ENCODE results near the gene PKIG.
"Not testable (repeated sequence)": the region's sequence is repeated elsewhere in the genome, so short reads cannot be mapped to it uniquely, and the experiment has no call there.

The PKIG gene

DNA sequence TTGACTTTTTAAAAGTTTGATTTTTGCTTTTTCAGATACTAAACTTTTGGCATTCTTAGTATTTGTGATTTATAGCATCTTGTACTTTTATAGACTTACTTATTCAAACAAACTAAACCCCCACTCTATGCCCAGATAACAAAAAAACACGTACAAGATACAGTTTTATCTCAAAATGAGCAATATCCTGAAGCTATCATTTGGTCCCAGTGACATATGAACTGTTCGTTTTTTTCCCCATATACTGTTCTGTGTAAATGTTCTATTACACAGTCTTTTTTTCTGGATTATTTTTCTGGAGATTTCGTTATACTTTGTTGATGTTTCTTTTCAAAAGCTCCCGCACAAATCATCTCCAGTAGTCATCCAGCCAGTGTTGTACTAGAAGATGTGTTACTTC is 33.3 kb upstream of the PKIG start:
- H3K4me3 ChIP-seq (ENCODE audit: low read length), result no peak overlapping the region
- peaks cover 13% of the 10 kb centered on the region; the same call in 1 of the 2 replicates for H3K4me1 ChIP-seq (ENCODE audit: insufficient read depth, low read length)
- H3K36me3 ChIP-seq (ENCODE audit: insufficient read depth, low read length), result no peaks in the 10 kb centered on the region
- H3K27ac ChIP-seq (ENCODE audit: low read depth, low read length), result no peak overlapping the region
- no peaks in the 10 kb centered on the region for H3K9me3 ChIP-seq (ENCODE audit: insufficient read depth, low read depth, low read length)
- 98% methylated on average over 3 of the region's 4 CpGs for WGBS
- H3K27me3 ChIP-seq (ENCODE audit: insufficient read depth, low read length), result no peaks in the 10 kb centered on the region
- H3K9ac ChIP-seq (ENCODE audit: low read depth, low read length), result no peak overlapping the region

DNA sequence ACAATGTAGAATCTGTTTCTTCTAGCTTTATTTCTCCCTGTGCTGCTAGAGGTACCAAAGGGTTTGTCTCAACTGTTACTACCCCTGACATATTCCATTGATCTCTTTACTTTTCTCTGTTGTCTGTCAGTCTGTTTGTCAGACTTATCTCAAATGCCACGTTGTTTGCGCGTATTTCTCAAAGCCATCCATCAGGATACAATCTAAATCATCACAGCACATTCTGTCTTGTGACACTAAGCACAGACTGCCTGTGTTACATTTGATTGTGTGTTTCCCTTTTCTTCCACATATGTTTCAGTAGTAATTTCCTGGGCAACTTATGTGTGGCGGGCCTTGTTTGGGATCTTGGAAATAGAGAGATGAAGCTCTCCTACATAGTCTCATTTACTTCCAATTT is 30.3 kb upstream of the PKIG start:
- Histone ChIP-seq H3K4me1 (ENCODE audit: insufficient read depth, low read length) (peaks cover 17% of the 10 kb centered on the region; the same call in 1 of the 2 replicates), H3K36me3 (ENCODE audit: insufficient read depth, low read length) (no peaks in the 10 kb centered on the region), H3K9me3 (ENCODE audit: insufficient read depth, low read depth, low read length) (no peaks in the 10 kb centered on the region), H3K4me3 (ENCODE audit: low read length) (no peak overlapping the region), H3K9ac (ENCODE audit: low read depth, low read length) (no peak overlapping the region), H3K27ac (ENCODE audit: low read depth, low read length) (no peak overlapping the region), H3K27me3 (ENCODE audit: insufficient read depth, low read length) (no peaks in the 10 kb centered on the region)
- 91% methylated on average over 3 of the region's 4 CpGs for WGBS

DNA sequence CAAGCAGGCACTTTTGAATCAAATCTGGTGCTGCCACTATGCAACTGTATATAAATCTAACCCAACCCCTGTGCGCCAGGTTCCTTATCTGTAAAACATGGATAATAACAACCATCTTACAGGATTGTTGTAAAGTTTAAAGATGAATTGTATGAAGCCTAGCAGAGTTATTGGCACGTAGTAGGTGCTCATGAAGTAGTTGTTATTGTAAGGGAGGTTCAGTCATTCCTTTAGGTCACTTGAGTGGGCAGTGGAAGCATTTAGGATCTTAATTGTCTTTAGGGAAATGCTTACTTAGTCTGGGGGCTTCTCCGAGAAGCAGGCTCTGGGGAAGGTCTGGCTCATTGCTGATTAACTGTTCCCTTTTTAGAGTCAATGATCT is 29.8 kb upstream of the PKIG start:
- no peak overlapping the region for H3K27ac ChIP-seq (ENCODE audit: low read depth, low read length)
- H3K9ac ChIP-seq (ENCODE audit: low read depth, low read length), result no peak overlapping the region
- H3K4me3 ChIP-seq (ENCODE audit: low read length), result no peak overlapping the region

DNA sequence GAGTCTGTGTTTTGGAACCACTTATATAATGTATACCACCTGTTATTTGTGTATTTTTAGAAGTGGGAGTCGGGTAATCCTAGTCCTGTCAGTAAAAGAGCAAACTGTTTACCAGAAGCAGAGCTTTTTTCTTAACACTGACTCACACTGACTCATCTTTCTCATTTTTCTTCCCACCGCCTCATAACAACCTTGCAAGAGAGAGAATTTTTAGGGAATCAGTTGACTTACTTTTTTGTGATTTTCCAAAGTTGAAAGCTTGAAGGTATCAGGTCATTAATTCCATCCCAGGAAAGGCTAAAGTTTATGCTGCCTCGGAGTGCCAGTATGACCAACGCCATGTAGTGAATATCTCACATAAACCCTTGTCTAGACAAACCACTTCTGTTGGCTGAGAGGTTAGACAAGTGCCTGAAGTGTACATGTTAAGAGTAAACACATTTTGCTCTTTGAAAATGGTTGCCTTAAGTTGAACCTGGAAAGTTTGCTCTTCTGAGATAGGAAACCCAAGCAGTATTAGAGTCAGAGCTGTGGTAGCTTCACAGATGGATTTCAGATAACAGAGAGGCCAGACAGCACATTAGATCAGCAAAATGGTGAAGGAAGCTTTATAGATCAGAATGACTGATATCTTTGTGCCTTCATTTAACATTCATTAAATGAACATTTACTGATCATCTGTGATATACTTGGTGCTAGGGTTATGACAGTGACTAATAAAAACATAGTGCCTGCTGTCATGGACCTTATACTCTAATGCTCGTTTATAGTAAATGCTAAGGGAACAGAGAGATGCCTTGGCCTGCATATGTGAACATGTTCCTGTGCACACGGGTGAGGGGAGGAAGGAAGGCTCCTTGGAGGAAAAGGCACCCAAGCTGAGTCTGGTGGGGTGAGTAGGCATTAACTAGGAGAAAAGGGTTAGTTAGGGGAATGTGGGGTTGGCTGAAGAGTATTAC is 29.1 kb upstream of the PKIG start:
- Histone ChIP-seq H3K4me3 (ENCODE audit: low read length) (no peak overlapping the region), H3K36me3 (ENCODE audit: insufficient read depth, low read length) (no peaks in the 10 kb centered on the region), H3K4me1 (ENCODE audit: insufficient read depth, low read length) (peaks cover 13% of the 10 kb centered on the region; the same call in 1 of the 2 replicates), H3K27me3 (ENCODE audit: insufficient read depth, low read length) (no peaks in the 10 kb centered on the region), H3K9ac (ENCODE audit: low read depth, low read length) (no peak overlapping the region), H3K9me3 (ENCODE audit: insufficient read depth, low read depth, low read length) (no peaks in the 10 kb centered on the region), H3K27ac (ENCODE audit: low read depth, low read length) (0 out of 2 replicates have a peak overlapping the region, but pooled peaks have one; percentile 0)
- WGBS, result 77% methylated on average over 5 of the region's 6 CpGs

More for the DNA sequence above, 29.8 kb upstream of the PKIG start:
- Histone ChIP-seq H3K36me3 (ENCODE audit: insufficient read depth, low read length) (no peaks in the 10 kb centered on the region), H3K27me3 (ENCODE audit: insufficient read depth, low read length) (no peaks in the 10 kb centered on the region), H3K4me1 (ENCODE audit: insufficient read depth, low read length) (peaks cover 17% of the 10 kb centered on the region; the same call in 1 of the 2 replicates), H3K9me3 (ENCODE audit: insufficient read depth, low read depth, low read length) (no peaks in the 10 kb centered on the region)
- 90% methylated on average over 2 of the region's 3 CpGs for WGBS

DNA sequence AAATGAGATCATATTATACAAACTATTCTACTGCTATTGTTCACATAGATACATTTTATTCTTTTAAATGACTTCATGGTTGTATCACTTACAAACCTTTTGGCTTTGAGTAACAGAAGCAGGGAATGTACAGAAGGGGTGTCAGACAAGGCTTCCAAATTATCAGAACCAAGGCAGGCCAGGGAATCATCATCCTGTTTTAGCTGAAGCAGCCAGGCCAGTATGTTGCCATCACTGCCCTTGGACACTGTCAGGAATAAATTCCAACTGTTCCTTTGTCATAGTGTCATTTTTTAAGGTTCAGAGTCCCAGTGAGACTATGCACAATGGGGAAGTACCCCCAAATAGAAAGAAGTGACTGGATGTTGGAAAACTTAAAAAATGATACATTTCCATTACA is 23.1 kb upstream of the PKIG start:
- no peaks in the 10 kb centered on the region for H3K27me3 ChIP-seq (ENCODE audit: insufficient read depth, low read length)
- H3K36me3 ChIP-seq (ENCODE audit: insufficient read depth, low read length), result no peaks in the 10 kb centered on the region
- H3K27ac ChIP-seq (ENCODE audit: low read depth, low read length), result no peak overlapping the region
- H3K9ac ChIP-seq (ENCODE audit: low read depth, low read length), result no peak overlapping the region
- H3K4me1 ChIP-seq (ENCODE audit: insufficient read depth, low read length), result peaks cover 3% of the 10 kb centered on the region; the same call in 1 of the 2 replicates
- H3K4me3 ChIP-seq (ENCODE audit: low read length), result no peak overlapping the region
- no peaks in the 10 kb centered on the region for H3K9me3 ChIP-seq (ENCODE audit: insufficient read depth, low read depth, low read length)

DNA sequence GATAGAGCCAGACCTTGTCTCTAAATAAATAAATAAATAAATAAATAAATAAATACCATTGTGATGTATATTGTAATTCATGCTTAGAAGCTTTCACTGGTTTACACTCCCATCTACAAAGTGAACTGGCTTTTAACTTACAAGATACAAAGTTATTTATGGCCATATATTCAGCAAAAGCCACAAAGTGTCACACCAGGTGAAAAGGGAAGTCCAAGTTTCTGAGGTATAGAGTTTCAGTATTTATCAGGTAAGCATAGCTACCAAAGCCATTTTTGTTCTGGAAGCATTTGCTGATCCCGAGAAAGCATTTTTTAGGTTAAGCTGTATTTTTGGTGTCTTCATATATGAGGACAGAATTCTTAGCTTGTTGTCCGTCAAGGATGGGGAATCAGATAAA is 22.1 kb upstream of the PKIG start:
- no peak overlapping the region for H3K27ac ChIP-seq (ENCODE audit: low read depth, low read length)
- no peak overlapping the region for H3K9ac ChIP-seq (ENCODE audit: low read depth, low read length)
- no peaks in the 10 kb centered on the region for H3K36me3 ChIP-seq (ENCODE audit: insufficient read depth, low read length)
- H3K4me1 ChIP-seq (ENCODE audit: insufficient read depth, low read length), result no peaks in the 10 kb centered on the region
- WGBS, result 93% methylated on average over 2 of the region's 2 CpGs
- H3K9me3 ChIP-seq (ENCODE audit: insufficient read depth, low read depth, low read length), result no peaks in the 10 kb centered on the region
- no peak overlapping the region for H3K4me3 ChIP-seq (ENCODE audit: low read length)
- no peaks in the 10 kb centered on the region for H3K27me3 ChIP-seq (ENCODE audit: insufficient read depth, low read length)

DNA sequence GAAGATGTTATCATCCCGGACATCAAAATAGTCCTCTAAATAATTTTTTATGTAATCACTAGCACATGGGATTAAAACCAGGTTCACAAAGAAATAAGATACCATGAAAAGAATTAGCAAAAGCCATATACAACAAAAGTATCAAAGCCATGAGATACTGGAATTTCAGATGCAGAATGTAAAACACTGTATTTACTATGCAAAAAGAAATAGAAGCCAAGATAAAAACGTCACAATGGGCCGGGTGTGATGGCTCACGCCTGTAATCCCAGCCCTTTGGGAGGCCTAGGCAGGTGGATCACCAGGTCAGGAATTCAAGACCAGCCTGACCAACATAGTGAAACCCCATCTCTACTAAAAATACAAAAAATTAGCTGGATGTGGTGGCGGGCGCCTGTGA is 21.6 kb upstream of the PKIG start:
- H3K9ac ChIP-seq (ENCODE audit: low read depth, low read length); H3K9me3 ChIP-seq (ENCODE audit: insufficient read depth, low read depth, low read length); H3K4me1 ChIP-seq (ENCODE audit: insufficient read depth, low read length); H3K36me3 ChIP-seq (ENCODE audit: insufficient read depth, low read length); H3K27ac ChIP-seq (ENCODE audit: low read depth, low read length); H3K4me3 ChIP-seq (ENCODE audit: low read length); H3K27me3 ChIP-seq (ENCODE audit: insufficient read depth, low read length): not testable (repeated sequence)
- 90% methylated on average over 6 of the region's 6 CpGs for WGBS

DNA sequence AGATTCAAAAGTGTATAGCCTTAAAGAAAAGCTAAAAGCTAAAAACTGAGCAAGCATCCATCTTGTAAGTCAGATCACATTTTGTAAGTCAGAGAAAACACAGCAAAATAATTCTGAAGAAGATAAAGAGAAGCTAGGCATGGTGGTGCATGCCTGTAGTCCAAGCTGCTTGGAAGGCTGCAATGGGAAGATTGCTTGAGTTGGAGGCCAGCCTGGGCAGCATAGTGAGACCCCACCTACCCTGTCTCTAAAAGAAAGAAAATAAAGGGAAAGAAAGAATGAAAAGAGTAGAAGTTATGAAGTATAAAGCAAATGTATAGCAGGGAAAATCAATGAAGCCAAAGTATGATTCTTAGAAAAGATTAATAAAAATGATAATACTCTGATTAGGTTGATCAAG is 20.5 kb upstream of the PKIG start:
- no peak overlapping the region for H3K27ac ChIP-seq (ENCODE audit: low read depth, low read length)
- H3K27me3 ChIP-seq (ENCODE audit: insufficient read depth, low read length), result no peaks in the 10 kb centered on the region
- no peaks in the 10 kb centered on the region for H3K9me3 ChIP-seq (ENCODE audit: insufficient read depth, low read depth, low read length)

DNA sequence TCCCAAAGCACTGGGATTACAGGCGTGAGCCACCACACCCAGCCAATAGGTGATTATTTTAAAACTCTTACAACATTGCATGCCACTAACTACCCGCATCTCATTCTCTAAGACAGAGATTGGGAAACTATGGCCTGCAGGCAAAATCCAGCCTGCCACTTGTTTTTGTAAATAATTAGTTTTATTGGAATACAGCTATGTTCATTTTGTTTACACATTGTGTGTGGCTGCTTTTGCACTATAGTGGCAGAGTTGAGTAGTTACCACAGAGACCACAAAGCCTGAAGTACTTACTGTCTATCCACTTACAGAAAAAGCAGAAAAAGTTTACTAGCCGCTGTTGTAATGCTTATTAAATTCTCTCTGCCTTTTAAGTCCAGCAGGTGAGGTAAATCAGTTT is 16.4 kb upstream of the PKIG start:
- H3K36me3 ChIP-seq (ENCODE audit: insufficient read depth, low read length), result no peaks in the 10 kb centered on the region
- 98% methylated on average over 3 of the region's 3 CpGs for WGBS
- H3K4me3 ChIP-seq (ENCODE audit: low read length), result no peak overlapping the region
- H3K27ac ChIP-seq (ENCODE audit: low read depth, low read length), result no peak overlapping the region
- no peaks in the 10 kb centered on the region for H3K9me3 ChIP-seq (ENCODE audit: insufficient read depth, low read depth, low read length)
- H3K9ac ChIP-seq (ENCODE audit: low read depth, low read length), result no peak overlapping the region
- no peaks in the 10 kb centered on the region for H3K27me3 ChIP-seq (ENCODE audit: insufficient read depth, low read length)
- H3K4me1 ChIP-seq (ENCODE audit: insufficient read depth, low read length), result no peaks in the 10 kb centered on the region

More for the DNA sequence above, 20.5 kb upstream of the PKIG start:
- no peak overlapping the region for H3K4me3 ChIP-seq (ENCODE audit: low read length)
- no peaks in the 10 kb centered on the region for H3K4me1 ChIP-seq (ENCODE audit: insufficient read depth, low read length)
- no peaks in the 10 kb centered on the region for H3K36me3 ChIP-seq (ENCODE audit: insufficient read depth, low read length)
- H3K9ac ChIP-seq (ENCODE audit: low read depth, low read length), result no peak overlapping the region

DNA sequence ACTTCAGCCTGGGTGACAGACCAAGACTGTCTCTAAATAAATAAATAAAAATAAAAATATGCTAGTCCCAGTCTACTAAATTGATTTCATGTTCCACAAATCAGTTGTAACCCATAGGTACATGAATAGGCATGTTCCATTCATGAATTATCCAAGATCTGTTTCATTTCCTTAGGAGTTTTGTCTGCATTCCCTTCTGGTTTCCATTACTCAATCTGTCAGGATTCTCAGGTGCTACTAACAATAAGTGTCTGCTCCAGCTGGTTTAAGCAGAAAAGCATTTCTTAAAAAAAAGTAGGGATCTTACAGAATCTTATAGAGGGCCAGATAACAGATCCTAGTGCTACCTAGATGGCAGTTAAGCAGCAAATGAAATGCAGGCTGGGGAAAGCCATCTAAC is 15.6 kb upstream of the PKIG start:
- Histone ChIP-seq H3K4me1 (ENCODE audit: insufficient read depth, low read length) (no peaks in the 10 kb centered on the region), H3K4me3 (ENCODE audit: low read length) (no peak overlapping the region), H3K36me3 (ENCODE audit: insufficient read depth, low read length) (no peaks in the 10 kb centered on the region), H3K27me3 (ENCODE audit: insufficient read depth, low read length) (no peaks in the 10 kb centered on the region), H3K27ac (ENCODE audit: low read depth, low read length) (no peak overlapping the region), H3K9me3 (ENCODE audit: insufficient read depth, low read depth, low read length) (no peaks in the 10 kb centered on the region), H3K9ac (ENCODE audit: low read depth, low read length) (no peak overlapping the region)

DNA sequence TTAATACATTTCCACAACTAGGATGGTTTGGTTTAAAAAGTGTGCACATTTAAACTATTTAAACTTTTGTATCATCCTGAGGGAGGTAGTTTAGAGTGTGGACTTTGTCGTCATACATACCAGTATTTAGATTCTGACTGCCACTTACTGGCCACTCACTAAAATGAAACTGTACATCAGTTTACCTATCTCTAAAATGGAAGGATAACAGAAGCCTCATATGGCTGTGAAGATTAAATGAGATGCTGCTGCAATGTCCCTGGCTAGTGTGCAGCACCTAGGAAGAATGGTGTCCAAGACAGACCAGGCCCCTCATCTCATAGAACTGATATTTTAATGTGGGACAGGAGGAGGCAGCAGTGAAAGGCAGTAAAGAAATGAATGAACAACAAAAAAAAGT is 12.0 kb upstream of the PKIG start:
- H3K4me1 ChIP-seq (ENCODE audit: insufficient read depth, low read length), result no peaks in the 10 kb centered on the region
- H3K36me3 ChIP-seq (ENCODE audit: insufficient read depth, low read length), result no peaks in the 10 kb centered on the region
- no peak overlapping the region for H3K9ac ChIP-seq (ENCODE audit: low read depth, low read length)
- no CpG with 5 or more reads among the region's 1 CpG for WGBS
- H3K9me3 ChIP-seq (ENCODE audit: insufficient read depth, low read depth, low read length), result no peaks in the 10 kb centered on the region
- no peak overlapping the region for H3K4me3 ChIP-seq (ENCODE audit: low read length)
- no peaks in the 10 kb centered on the region for H3K27me3 ChIP-seq (ENCODE audit: insufficient read depth, low read length)
- H3K27ac ChIP-seq (ENCODE audit: low read depth, low read length), result no peak overlapping the region

Measured in HUES64 (cell line).